H1 (cell line): ENCODE measurements around the gene TP73. TPM values are rescaled to one million over a fixed set of nuclear protein-coding genes. Genes with fewer than 3 reads are reported as not detected.

Experiments
- CTCF ChIA-PET: fragments of 300-600 bp; sonication (Branson Sonifier 250); formaldehyde crosslinking; loops from one replicate; lab custom pipeline; 2021; ENCODE audit not compliant: partially characterized antibody; lab: Charles Lee
- POLR2A ChIA-PET: fragments of 300-600 bp; sonication (Branson Sonifier 250); formaldehyde crosslinking; loops from one replicate; lab custom pipeline; 2021; ENCODE audit warnings: inconsistent platforms; ENCODE audit not compliant: partially characterized antibody; lab: Charles Lee
- DNase-seq, 2 experiments: peaks; one replicate each; pipeline versions ENCODE4 v3.0.0 to v3.0.0-alpha.2; 2010 to 2022; ENCODE audit warnings: low spot score in 2 of 2, low read depth in 1 of 2, mixed read lengths in 1 of 2
- FAIRE-seq: peaks from 2 replicates; lab custom pipeline; 2011; peaks lifted over from hg19 to GRCh38; lab: Jason Lieb, UNC
- H2AFZ ChIP-seq: 2 replicates; pipeline ENCODE4 v1.8.1; 2012; ENCODE audit warnings: low read length, inconsistent platforms
- H2AK5ac ChIP-seq: 2 replicates; pipeline ENCODE4 v1.6.1; 2013; ENCODE audit warnings: low read depth, low read length
- H2BK120ac ChIP-seq: replicated peaks from 2 replicates; pipeline ENCODE3; 2013; ENCODE audit warnings: low read depth, low read length, inconsistent platforms
- H2BK12ac ChIP-seq: 2 replicates; pipeline ENCODE4 v1.6.1; 2013; ENCODE audit warnings: low read depth, low read length
- H2BK15ac ChIP-seq: 2 replicates; pipeline ENCODE4 v1.6.1; 2013; ENCODE audit warnings: low read length
- H2BK20ac ChIP-seq: 2 replicates; pipeline ENCODE4 v1.6.1; 2013; ENCODE audit warnings: low read length
- H2BK5ac ChIP-seq: 2 replicates; pipeline ENCODE4 v1.6.1; 2013; ENCODE audit warnings: low read depth, low read length
- H3K14ac ChIP-seq: 2 replicates; pipeline ENCODE4 v1.6.1; 2013; ENCODE audit warnings: inconsistent platforms; ENCODE audit not compliant: insufficient read length
- H3K18ac ChIP-seq: 2 replicates; pipeline ENCODE4 v1.6.1; 2013; ENCODE audit warnings: low read length; ENCODE audit errors: extremely low read depth
- H3K23ac ChIP-seq: 2 replicates; pipeline ENCODE4 v1.6.1; 2013; ENCODE audit warnings: inconsistent platforms; ENCODE audit not compliant: insufficient read length
- H3K23me2 ChIP-seq: 2 replicates; pipeline ENCODE4 v1.6.1; 2013; ENCODE audit warnings: low read depth, low read length
- H3K27ac ChIP-seq: 2 replicates; pipeline ENCODE4 v1.6.1; 2011; ENCODE audit warnings: low read depth, low read length, inconsistent platforms
- H3K27me3 ChIP-seq, 4 experiments: replicated peaks in 1 of 4; 1 replicate in 1 of 4; 2 replicates in 3 of 4; pipeline versions ENCODE4 v1.6.1 to v1.8.1; 2011 to 2013; ENCODE audit warnings: low read length in 3 of 4, mild to moderate bottlenecking in 3 of 4, inconsistent platforms in 2 of 4, mixed read lengths in 2 of 4, moderate library complexity in 1 of 4; ENCODE audit not compliant: control insufficient read depth in 3 of 4, insufficient read depth in 3 of 4; ENCODE audit errors: extremely low read depth in 1 of 4
- H3K36me3 ChIP-seq, 4 experiments: 2 replicates each; pipeline versions ENCODE4 v1.6.1 to v1.8.1; 2011 to 2013; ENCODE audit warnings: mild to moderate bottlenecking in 4 of 4, low read length in 3 of 4, moderate library complexity in 2 of 4, control low read depth in 1 of 4, inconsistent platforms in 1 of 4; ENCODE audit not compliant: insufficient read depth in 4 of 4, control insufficient read depth in 2 of 4
- H3K4ac ChIP-seq: replicated peaks from 2 replicates; pipeline ENCODE3; 2013; ENCODE audit warnings: low read length, low read depth, mixed read lengths, inconsistent platforms; ENCODE audit not compliant: insufficient read length
- H3K4me1 ChIP-seq, 4 experiments: replicated peaks in 1 of 4; 1 replicate in 1 of 4; 2 replicates in 3 of 4; pipeline versions ENCODE4 v1.6.1 to v1.8.1; 2011 to 2013; ENCODE audit warnings: low read length in 3 of 4, inconsistent platforms in 2 of 4, mixed read lengths in 1 of 4; ENCODE audit not compliant: insufficient read depth in 4 of 4, control insufficient read depth in 3 of 4
- H3K4me2 ChIP-seq, 2 experiments: 2 replicates each; pipeline versions ENCODE4 v1.6.1 to v1.8.1; 2011 to 2013; ENCODE audit warnings: low read depth in 2 of 2, low read length in 2 of 2, control low read depth in 1 of 2, inconsistent platforms in 1 of 2, mild to moderate bottlenecking in 1 of 2; ENCODE audit not compliant: insufficient read depth in 1 of 2
- H3K4me3 ChIP-seq, 4 experiments: fragments of 200-600, 300-600 bp in 1 of 4; sonication (generic), shearing (Covaris generic), sonication (Bioruptor Twin) in 1 of 4; 2 replicates each; pipeline versions ENCODE4 v1.5.1 to v1.8.1; 2011 to 2016; ENCODE audit warnings: low read length in 4 of 4, low read depth in 3 of 4, control low read depth in 2 of 4, inconsistent platforms in 2 of 4, mild to moderate bottlenecking in 2 of 4, mixed read lengths in 1 of 4, moderate library complexity in 1 of 4; ENCODE audit not compliant: insufficient read depth in 2 of 4; ENCODE audit errors: extremely low read depth in 1 of 4
- H3K56ac ChIP-seq: replicated peaks from 2 replicates; pipeline ENCODE3; 2013; ENCODE audit warnings: low read depth, mild to moderate bottlenecking, mixed read lengths, low read length, inconsistent platforms; ENCODE audit not compliant: insufficient read length
- H3K79me1 ChIP-seq: 2 replicates; pipeline ENCODE4 v1.6.1; 2013; ENCODE audit warnings: low read depth, low read length, control low read depth
- H3K79me2 ChIP-seq, 2 experiments: 2 replicates each; pipeline versions ENCODE4 v1.6.1 to v1.8.1; 2012 to 2013; ENCODE audit warnings: low read length in 2 of 2, mild to moderate bottlenecking in 2 of 2, inconsistent platforms in 1 of 2; ENCODE audit not compliant: insufficient read depth in 2 of 2, control insufficient read depth in 1 of 2
- H3K9ac ChIP-seq, 4 experiments: replicated peaks in 1 of 4; 1 replicate in 1 of 4; 2 replicates in 3 of 4; pipeline versions ENCODE4 v1.6.1 to v1.8.1; 2011 to 2013; ENCODE audit warnings: low read depth in 3 of 4, low read length in 3 of 4, control low read depth in 2 of 4, mild to moderate bottlenecking in 2 of 4, moderate library complexity in 2 of 4, inconsistent platforms in 1 of 4; ENCODE audit errors: extremely low read depth in 1 of 4
- H3K9me3 ChIP-seq, 2 experiments: 2 replicates each; pipeline versions ENCODE4 v1.6.1 to v1.8.1; 2012 to 2013; ENCODE audit warnings: mild to moderate bottlenecking in 2 of 2, moderate library complexity in 2 of 2, control low read depth in 1 of 2, inconsistent platforms in 1 of 2, low read depth in 1 of 2, low read length in 1 of 2, mixed read lengths in 1 of 2; ENCODE audit not compliant: insufficient read depth in 2 of 2
- H4K20me1 ChIP-seq, 2 experiments: replicated peaks in 1 of 2; 2 replicates each; pipeline versions ENCODE3 to v1.8.1; 2011 to 2013; ENCODE audit warnings: inconsistent platforms in 2 of 2, low read length in 2 of 2, mild to moderate bottlenecking in 1 of 2; ENCODE audit not compliant: insufficient read depth in 2 of 2, control insufficient read depth in 1 of 2
- H4K5ac ChIP-seq: 2 replicates; pipeline ENCODE4 v1.6.1; 2013; ENCODE audit warnings: low read length, low read depth, mixed read lengths, inconsistent platforms; ENCODE audit not compliant: insufficient read length
- H4K8ac ChIP-seq: 2 replicates; pipeline ENCODE4 v1.8.0; 2013; ENCODE audit warnings: mild to moderate bottlenecking, moderate library complexity, low read length, inconsistent platforms; ENCODE audit not compliant: insufficient read depth; ENCODE audit errors: extremely low read depth
- H4K91ac ChIP-seq: replicated peaks from 2 replicates; pipeline ENCODE3; 2013; ENCODE audit warnings: low read length, mixed read lengths, inconsistent platforms; ENCODE audit not compliant: insufficient read length
- RAD21 ChIP-seq, 2 experiments: IDR thresholded peaks in 1 of 2; conservative IDR thresholded peaks in 1 of 2; 2 replicates each; pipeline ENCODE4 v1.6.1; 2011; ENCODE audit warnings: low read depth in 2 of 2, low read length in 2 of 2, improper control_type of control experiment in 1 of 2, inconsistent platforms in 1 of 2, mild to moderate bottlenecking in 1 of 2, moderate library complexity in 1 of 2
- SP2 ChIP-seq: IDR thresholded peaks from 2 replicates; pipeline ENCODE4 v1.6.1; 2012; ENCODE audit warnings: mild to moderate bottlenecking, low read length, inconsistent platforms
- YY1 ChIP-seq: IDR thresholded peaks from 2 replicates; pipeline ENCODE4 v1.6.1; 2011; ENCODE audit warnings: low read depth, mild to moderate bottlenecking, low read length
- WGBS, 2 experiments: shearing (Covaris generic) in 1 of 2; methylation state at CpG; one replicate each; pipeline versions ENCODE4 v1.1.6 to v1.1.7; 2013 to 2015; ENCODE audit warnings: low lambda C conversion rate in 2 of 2, mixed read lengths in 2 of 2, inconsistent platforms in 1 of 2, low coverage in 1 of 2, missing lambda C conversion rate in 1 of 2; ENCODE audit not compliant: insufficient replicate concordance in 2 of 2, insufficient coverage in 1 of 2, insufficient read length in 1 of 2; ENCODE audit errors: extremely low coverage in 1 of 2, missing lambda C conversion rate in 1 of 2; 5-methylcytosine and 5-hydroxymethylcytosine counted together
- polyA plus RNA-seq, 7 experiments: library from polyadenylated mRNA; depleted of rRNA in 3 of 7; stranded (reverse) in 5 of 7; unstranded in 2 of 7; fragments of >200 nt in 5 of 7; fragments of 200-250 nt in 2 of 7; gene quantifications; 1 replicate in 5 of 7; 2 replicates in 1 of 7; 4 replicates in 1 of 7; pipeline versions ENCODE4 v1.2.1 to v1.2.3, GENCODE V29; 2011 to 2013; ENCODE audit warnings: missing spikeins in 2 of 7, mixed read lengths in 2 of 7
- total RNA-seq: library from RNA; stranded (reverse); fragmentation: NEBNext Ultra II Directional; extraction: Animal tissue kit (Norgen Biotek cat#: 25700); gene quantifications from 2 replicates; pipeline ENCODE4 v1.2.1, GENCODE V29; 2021
- TF ChIP-seq, protein P1 (sequence below): IDR thresholded peaks from 2 replicates; pipeline ENCODE4 v1.6.1; 2012; ENCODE audit warnings: low read length, inconsistent platforms
- TF ChIP-seq, protein P2 (sequence below): IDR thresholded peaks from 2 replicates; pipeline ENCODE4 v1.6.1; 2012; ENCODE audit warnings: inconsistent platforms
- TF ChIP-seq, protein P3 (sequence below): IDR thresholded peaks from 2 replicates; pipeline ENCODE4 v1.6.1; 2011; ENCODE audit warnings: low read length, improper control_type of control experiment

The TP73 gene
- total and polyA plus RNA-seq, 2 of the 8 experiments (the other 6 are each of a cell fraction or from before 2014, with no cell fraction given): 2.6 to 3.1 TPM

DNA sequence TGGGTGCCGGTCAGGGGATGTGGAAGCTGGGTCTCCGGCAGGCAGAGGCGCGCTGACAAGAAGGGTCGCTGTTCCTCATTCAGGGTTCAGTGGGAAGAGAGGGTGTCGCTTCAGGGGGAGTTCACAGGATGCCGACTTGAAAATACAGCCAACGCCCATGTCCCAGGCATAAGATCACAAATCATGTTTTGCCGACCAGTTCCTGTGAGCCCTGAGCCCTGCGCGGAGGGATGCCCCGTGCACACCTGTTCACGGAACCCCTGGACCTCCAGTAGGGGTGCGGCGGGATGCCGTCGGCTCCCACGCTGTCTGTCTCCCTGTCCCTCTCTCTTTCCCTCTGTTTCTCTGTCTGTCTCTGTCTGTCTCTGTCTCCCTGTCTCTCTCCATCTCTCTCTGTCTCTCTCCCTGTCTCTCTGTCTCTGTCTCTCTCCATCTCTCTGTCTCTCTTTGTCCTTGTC is 26.8 kb downstream of the TP73 start:
- no peak overlapping the region for H3K27ac ChIP-seq
- H3K4me1 ChIP-seq: peaks cover 0 to 21% (median 14%) of the 10 kb centered on the region in 4 experiments; a peak in 6 of 7 replicates
- H2BK12ac ChIP-seq: peak overlapping the region; percentile 60; the same call in 1 of the 2 replicates
- no peaks in the 10 kb centered on the region for H4K20me1 ChIP-seq
- POLR2A ChIA-PET: no interaction called here
- no peak overlapping the region for H2AK5ac ChIP-seq
- CTCF ChIA-PET: no interaction called here
- no peak overlapping the region for H3K18ac ChIP-seq
- H3K14ac ChIP-seq: no peak overlapping the region
- H2BK120ac ChIP-seq: no peak overlapping the region
- H2BK20ac ChIP-seq: no peak overlapping the region
- peaks cover 4% of the 10 kb centered on the region; the same call in 1 of the 2 replicates for H3K23me2 ChIP-seq
- H4K5ac ChIP-seq: no peak overlapping the region
- 95% methylated on average over 18 of the region's 18 CpGs; no CpG with 5 or more reads in 1 of the 2 experiments for WGBS, 2 experiments
- no peaks in the 10 kb centered on the region for H3K79me1 ChIP-seq
- DNase-seq (no peak), FAIRE-seq (peak; percentile 81)
- H3K23ac ChIP-seq: no peak overlapping the region
- no peak overlapping the region for H2AFZ ChIP-seq
- no peak overlapping the region for H3K4me2 ChIP-seq
- H4K8ac ChIP-seq: no peak overlapping the region
- peaks cover 0 to 3% (median 0%) of the 10 kb centered on the region in 4 experiments; a peak in 2 of 7 replicates for H3K27me3 ChIP-seq
- H3K56ac ChIP-seq: no peak overlapping the region
- no peak overlapping the region for H3K9ac ChIP-seq
- H3K4me3 ChIP-seq: no peak overlapping the region
- 0 out of 2 replicates have a peak overlapping the region, but pooled peaks have one; percentile 16 for H2BK5ac ChIP-seq
- H3K36me3 ChIP-seq: no peaks in the 10 kb centered on the region
- TF ChIP-seq, protein P1, sequence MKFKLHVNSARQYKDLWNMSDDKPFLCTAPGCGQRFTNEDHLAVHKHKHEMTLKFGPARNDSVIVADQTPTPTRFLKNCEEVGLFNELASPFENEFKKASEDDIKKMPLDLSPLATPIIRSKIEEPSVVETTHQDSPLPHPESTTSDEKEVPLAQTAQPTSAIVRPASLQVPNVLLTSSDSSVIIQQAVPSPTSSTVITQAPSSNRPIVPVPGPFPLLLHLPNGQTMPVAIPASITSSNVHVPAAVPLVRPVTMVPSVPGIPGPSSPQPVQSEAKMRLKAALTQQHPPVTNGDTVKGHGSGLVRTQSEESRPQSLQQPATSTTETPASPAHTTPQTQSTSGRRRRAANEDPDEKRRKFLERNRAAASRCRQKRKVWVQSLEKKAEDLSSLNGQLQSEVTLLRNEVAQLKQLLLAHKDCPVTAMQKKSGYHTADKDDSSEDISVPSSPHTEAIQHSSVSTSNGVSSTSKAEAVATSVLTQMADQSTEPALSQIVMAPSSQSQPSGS: no peak
- TF ChIP-seq RAD21 (IDR thresholded peaks at IDR 0.05 in 1 of 2, conservative IDR thresholded peaks at IDR 0.05 in 1 of 2; ENCODE audit: low read depth in 2 of 2, low read length in 2 of 2): no peak
- TF ChIP-seq SP2: no peak
- TF ChIP-seq, protein P2, sequence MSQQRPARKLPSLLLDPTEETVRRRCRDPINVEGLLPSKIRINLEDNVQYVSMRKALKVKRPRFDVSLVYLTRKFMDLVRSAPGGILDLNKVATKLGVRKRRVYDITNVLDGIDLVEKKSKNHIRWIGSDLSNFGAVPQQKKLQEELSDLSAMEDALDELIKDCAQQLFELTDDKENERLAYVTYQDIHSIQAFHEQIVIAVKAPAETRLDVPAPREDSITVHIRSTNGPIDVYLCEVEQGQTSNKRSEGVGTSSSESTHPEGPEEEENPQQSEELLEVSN: no peak
- TF ChIP-seq, protein P3, sequence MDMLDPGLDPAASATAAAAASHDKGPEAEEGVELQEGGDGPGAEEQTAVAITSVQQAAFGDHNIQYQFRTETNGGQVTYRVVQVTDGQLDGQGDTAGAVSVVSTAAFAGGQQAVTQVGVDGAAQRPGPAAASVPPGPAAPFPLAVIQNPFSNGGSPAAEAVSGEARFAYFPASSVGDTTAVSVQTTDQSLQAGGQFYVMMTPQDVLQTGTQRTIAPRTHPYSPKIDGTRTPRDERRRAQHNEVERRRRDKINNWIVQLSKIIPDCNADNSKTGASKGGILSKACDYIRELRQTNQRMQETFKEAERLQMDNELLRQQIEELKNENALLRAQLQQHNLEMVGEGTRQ: no peak
- TF ChIP-seq YY1: no peak
- no peaks in the 10 kb centered on the region for H3K79me2 ChIP-seq
- H2BK15ac ChIP-seq: peak overlapping the region; percentile 81; the same call in 1 of the 2 replicates
- H3K4ac ChIP-seq: no peak overlapping the region
- no peaks in the 10 kb centered on the region for H3K9me3 ChIP-seq
- H4K91ac ChIP-seq: peak overlapping the region; percentile 74
